HS-5 (cell line): ENCODE measurements around the gene RANBP17.

Experiments used
- DNase-seq: peaks from one replicate; pipeline ENCODE4 v3.0.0-alpha.2; 2012; ENCODE audit warnings: low read depth

RANBP17 gene

DNA sequence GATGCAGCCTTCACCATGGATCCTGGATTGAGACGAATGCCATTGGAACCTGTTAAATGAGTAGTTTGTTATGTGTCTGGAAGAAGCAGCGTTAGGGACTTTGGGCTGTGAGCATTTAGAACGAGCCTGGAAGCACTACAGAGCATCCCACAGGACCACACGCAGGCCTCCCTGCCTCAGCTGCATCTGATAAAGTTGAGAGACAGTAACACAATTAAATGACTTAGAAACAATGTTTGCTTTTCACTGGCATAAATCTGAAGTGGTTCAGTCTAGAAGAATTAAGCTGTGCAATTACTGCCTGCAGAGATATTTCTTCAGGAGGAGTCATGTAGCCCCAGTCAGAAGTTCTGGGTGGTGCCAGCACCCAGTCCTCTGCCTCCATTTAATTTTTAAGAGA, 437.4 kb downstream of the RANBP17 start:
- DNase-seq, result no peak

DNA sequence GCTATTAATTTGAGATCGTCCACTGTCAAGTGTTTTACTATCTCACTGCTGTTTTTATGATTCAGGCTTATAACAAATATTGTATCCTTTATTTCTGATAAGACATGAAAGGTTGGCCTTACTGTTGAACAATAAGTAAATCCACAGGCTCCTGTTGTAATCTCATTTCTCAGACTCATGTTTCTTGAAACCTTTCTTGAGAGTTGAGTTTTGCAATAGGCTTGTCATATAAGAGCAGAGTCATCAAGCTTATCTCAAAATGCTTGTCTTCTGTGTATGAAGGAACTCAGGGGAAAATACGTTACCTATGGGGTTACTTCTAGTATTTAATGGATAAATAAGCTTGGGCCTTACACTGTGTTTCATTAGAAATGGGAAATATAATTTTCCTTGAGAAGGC, 438.0 kb downstream of the RANBP17 start:
- DNase-seq, result no peak

DNA sequence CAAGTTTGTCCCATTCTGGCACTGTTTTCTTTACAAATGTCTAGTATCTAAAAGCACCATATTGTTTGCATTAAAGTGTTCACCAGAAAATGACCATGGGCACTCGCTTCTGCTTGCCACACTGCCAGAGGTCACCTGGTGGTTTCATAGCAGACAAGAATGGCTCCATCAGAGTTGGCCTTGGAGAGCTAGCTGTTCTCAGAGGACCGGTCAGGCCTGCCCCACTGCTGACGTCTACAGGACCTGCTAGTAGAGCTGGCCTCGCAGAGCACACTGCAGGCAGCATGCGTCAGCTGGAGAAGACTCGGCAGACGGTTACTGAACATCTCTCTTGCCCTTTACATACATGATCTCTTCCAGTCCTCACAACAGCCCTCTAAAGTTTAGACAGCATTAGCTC, 438.5 kb downstream of the RANBP17 start:
- no peak for DNase-seq

DNA sequence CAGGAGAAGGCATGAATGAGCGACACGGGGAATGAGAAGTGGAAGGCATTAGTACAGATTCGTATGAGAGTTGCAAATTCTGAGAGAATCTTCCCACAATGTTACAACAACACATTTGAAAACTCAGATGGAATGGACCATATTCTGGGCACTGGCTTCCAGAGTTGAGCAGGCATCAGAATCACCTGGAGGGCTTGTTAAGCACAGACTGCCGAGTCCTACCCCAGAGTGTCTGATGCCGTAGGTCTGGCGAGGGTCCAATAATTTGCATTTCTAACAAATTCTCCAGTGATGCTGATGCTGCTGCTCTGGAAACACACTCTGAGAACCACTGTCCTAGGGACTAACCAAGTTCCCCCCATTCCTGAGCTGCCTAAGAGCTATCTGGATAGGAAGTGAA, 444.3 kb downstream of the RANBP17 start:
- no peak for DNase-seq

DNA sequence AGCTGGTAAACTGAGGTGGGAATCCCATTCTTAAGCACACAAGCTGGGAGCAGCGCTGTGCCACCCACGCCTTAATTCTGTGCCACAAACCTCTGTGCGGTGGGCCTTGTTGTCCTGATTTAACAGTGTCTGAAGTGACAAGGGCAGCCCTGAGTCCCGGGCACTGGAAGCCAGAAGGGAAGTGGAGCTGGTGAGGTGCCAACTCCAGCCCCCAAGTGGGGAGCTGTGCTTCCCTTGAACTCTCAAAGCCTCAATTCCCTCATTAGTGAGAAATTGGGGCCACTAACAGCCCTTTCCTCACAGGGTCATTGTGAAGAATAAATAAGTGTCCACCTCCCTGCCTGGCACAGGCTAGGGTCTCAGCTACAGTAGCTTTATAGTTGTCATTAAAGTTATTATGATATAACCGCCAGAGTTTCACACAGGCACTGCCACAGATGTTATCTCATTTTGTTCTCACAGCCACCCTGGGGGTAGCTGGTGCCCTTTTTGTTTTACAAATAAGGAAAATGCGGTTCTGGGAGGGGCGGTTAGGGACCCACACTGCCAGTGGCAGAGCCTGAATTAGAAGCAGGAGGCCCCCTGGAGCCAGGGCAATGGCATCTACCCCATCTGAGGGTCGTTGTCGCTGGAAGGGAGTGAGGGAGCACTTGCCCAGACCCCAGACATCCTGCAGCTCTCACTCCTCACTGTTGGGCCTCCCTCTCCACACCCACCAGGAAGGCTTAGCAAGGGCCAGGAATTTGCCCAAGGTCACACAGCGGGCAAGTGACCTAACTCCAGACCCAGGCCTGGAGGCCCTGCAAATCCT, 445.2 kb downstream of the RANBP17 start:
- DNase-seq, result no peak

DNA sequence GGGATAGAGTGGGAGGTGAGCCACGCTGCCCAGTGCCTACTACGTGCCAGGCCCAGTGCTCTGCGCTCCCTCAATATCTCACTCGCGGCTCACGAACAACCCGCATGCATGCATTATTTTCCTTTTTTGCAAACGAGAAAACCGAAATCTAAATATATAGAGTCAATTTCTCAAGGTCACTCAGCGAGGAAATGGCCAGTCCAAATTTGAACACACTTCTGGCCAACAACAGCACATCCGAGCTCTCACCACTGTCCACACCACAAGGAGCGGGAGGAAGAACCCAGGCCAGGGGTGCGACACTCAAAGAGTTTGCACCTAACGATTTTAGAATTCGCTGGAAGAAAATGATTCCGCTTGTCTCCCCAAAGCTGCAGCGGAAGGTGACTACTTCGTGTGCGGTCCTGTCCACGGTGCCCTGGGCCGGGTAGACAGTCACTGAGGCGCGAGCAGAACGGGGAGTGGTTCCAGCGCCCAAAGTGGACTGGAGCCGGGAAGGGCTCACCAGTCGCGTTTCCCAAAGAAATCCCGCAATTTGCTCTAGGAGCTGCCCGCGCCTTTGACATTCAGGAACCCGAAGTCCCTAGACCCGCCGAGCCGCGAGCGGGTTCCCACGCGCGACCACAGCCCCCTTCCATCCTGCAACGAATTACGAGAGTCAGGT, 446.1 kb downstream of the RANBP17 start:
- DNase-seq, result no peak

DNA sequence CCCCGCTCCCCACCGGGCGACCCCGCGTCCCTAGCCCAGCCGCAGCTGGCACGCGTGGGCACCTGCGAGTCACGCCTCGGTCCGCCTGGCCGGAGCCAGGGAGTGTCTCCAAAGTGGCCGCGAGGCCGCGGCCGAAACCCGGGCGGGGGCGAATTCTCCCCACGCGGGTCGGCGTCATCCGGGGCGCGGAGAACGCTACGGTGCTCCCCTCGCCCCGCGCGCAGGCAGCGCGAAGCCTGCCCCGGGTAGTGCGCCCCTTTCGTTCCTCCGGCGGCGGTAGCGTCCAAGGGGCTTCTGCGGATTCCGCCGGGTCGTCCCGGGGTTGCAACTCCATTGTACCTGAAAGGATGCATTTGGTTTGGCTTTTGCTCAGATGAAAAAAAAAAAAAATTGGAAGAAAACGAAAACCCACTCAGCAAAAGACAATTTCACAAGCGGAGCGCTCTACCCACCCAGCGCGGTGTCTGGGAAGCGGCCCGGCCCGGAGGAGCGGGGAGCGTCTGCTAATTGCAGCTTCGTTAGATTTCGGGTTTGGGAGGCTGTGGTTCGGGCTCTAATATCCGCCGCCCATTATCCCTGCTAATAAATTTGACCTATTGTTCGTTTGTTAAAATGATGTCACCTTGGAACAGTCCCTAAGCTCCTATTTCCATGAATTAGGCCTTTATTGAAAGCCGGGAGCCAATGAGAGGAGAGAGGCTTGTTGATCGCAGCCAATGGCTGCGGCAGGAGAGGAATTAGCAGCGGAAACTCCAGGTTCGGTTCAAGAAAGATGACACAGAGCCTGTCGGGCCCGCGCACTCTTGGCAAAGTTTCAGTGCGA, 446.8 kb downstream of the RANBP17 start, which contains the start of gene TLX3:
TSS of gene TLX3 (plus strand) at position 796 of the 823 bp plus-strand sequence. CDS start 118 bp downstream, outside the sequence.
- no peak for DNase-seq

DNA sequence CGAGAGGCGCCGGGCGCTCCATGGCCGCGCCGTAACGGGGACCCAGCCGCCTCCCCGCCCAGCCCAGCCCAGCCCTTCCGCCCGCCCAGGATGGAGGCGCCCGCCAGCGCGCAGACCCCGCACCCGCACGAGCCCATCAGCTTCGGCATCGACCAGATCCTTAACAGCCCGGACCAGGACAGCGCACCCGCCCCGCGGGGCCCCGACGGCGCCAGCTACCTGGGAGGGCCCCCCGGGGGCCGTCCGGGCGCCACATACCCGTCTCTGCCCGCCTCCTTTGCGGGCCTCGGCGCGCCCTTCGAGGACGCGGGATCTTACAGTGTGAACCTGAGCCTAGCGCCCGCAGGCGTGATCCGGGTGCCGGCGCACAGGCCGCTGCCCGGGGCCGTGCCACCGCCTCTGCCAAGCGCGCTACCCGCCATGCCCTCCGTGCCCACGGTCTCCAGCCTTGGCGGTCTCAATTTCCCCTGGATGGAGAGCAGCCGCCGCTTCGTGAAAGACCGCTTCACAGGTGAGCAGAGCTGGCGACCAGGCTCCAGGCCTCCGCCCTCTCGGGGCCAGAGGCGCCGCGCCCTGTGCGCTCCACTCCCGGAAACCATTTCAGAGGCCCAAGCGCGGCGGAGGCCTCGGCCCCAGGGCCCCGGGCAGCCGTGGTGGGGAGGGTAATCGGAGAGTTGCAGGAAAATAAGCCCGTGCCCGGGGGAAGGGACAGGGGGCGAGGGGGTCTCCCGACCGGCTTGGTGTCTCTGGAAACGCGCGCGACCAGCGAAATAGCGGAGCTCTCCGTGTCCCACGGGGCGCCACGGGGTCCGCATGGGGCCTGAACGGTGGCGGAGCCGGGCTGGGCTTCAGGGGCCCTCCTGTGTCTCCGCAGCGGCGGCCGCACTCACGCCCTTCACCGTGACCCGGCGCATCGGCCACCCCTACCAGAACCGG, 447.7 kb downstream of the RANBP17 start:
- DNase-seq, result no peak

DNA sequence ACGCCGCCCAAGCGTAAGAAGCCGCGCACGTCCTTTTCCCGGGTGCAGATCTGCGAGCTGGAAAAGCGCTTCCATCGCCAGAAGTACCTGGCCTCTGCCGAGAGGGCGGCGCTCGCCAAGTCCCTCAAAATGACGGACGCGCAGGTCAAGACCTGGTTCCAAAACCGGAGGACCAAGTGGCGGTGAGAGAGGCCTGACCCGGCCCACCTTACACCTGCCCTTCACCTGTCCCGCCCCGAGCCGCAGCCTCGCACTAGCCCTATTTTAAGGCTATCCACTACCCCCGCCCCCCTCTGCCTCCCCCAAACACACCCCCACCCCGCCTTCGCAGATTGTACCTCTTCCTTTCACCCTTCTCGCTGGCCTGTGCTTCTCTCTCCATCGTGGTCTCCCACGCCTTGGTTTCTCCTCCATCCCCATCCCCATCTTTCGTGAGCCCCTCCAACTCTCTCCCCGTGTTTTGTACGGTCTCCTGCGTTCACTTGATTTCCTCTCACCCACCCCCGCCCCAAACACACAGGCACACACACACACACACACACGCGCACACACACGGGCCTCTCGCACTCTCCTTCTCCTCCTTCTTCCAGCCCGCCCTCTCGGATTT, 448.5 kb downstream of the RANBP17 start:
- DNase-seq, result no peak

DNA sequence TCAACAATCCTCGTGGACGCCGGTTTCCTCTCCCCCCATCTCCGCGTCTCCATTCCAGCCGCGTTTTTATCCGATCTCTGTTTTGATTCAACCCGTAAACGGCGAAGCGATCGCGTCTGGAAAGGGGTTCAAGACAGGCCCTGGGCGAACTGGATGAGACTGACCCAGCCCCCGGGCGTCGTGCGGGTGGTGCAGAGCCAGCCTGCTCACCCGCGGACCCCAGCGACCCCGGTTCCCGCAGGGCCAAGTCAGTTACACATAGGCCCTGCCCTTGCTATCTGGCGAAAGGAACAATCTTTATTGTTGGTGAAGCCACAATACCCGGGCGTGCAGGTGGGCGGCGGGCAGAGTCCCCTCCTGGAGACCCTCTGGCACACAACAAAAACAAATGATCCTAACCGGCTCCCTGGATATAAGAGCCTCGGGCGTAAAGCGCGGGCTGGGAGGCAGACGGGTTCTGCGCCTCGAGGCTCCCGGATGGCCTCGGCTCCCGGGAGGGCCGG, 449.1 kb downstream of the RANBP17 start:
- no peak for DNase-seq

DNA sequence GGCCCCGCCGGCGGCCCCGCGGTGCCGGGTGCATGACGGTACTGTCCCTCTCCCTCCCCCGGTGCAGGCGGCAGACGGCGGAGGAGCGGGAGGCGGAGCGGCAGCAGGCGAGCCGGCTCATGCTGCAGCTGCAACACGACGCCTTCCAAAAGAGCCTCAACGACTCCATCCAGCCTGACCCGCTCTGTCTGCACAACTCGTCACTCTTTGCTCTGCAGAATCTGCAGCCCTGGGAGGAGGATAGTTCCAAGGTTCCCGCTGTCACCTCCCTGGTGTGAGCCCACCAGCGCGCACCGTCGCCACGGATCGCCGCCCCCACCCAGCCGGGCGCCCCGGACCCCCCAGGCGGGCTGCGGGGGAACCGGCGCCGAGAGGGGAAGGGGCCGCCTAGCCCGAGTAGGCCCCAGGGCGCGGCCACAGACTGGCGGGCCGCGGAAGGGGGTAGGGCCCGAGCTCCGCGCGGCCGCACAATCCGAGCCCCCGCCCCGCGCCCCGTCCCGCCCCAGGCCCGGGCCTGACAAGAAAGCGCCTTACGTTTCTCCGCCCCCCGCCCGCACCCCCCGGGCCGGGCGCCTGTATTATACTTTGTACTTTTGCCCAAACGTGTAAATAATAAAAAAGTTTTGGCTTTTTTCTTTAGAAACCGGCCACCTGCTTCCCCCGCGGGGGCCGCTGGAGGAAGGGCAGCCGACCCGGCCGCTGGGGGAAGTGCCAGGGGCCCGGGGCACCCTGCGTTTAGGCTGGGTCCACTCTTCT, 449.7 kb downstream of the RANBP17 start:
- no peak for DNase-seq

DNA sequence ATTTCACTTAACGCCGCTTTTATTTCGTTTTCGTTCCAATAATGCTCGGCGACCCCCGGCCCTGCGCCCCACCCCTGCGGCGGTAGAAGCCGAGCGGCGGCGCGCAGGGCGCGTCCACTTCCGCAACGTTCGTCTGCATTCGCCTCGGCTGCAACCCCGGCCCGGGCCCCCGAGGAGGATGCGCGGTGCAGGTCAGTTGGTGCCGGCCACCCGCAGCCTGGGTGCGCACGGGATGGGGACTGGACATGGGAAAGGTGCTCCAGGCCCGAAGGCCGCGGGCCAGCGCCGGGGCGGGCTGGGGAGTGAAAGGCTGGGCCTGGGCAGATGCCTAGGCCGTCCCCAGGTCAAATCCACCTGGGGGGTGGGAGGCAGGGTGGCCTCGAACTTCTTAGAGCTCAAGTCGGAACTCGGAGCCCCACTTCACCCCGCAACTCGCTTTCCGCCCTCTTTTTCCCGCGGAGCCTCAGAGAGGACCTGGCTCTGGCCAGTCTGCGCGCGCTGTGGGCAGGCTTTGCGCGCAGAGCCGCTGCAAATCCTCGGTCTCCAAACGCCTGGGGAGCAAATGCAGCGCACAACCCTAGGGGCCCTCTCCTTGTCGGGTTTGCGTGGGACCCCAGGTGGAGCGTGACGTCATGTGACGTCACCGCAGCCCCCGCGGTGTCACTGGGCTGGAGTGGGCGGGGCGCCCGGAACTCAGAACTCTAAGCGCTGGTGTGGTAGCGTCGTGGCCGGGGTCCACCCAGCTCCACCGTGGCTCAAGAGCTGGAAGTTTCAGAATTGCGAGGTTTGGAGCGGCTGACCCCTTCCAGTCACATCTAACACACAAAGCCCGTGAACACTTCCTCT, 450.5 kb downstream of the RANBP17 start:
- no peak for DNase-seq

DNA sequence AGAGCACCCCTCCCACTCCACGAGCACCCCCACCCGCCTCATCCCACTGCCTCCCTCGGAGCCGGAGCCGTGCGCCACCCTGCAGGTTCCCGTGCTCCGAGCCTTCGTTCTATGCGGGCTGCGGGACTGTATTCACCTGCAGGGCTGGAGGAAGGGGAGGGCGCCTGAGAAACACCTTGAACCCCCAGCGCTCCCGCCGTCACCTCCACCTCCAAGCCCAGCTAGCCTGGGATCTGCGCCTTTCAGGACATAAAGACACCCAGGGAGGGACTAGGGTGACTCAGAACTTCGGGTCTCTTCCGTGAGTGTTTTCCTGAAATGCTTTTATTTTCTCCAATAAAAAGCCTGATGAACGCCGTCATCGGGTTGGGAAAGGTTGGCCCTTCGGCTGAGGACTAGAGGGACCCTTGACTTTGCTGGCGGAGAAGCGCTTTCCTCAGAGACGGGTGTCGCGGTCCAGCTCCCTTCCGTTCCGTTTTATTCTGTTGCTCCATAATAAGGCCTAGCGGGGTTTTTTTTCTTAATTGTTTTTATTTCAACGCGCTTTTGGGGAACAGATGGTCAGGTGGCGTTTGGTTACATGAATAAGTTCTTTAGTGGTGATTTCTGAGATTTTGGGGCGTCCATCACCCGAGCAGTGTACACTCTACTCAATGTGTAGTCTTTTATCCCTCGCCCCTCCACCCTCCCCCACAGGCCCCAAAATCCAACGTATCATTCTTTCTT, 451.8 kb downstream of the RANBP17 start:
- no peak for DNase-seq

DNA sequence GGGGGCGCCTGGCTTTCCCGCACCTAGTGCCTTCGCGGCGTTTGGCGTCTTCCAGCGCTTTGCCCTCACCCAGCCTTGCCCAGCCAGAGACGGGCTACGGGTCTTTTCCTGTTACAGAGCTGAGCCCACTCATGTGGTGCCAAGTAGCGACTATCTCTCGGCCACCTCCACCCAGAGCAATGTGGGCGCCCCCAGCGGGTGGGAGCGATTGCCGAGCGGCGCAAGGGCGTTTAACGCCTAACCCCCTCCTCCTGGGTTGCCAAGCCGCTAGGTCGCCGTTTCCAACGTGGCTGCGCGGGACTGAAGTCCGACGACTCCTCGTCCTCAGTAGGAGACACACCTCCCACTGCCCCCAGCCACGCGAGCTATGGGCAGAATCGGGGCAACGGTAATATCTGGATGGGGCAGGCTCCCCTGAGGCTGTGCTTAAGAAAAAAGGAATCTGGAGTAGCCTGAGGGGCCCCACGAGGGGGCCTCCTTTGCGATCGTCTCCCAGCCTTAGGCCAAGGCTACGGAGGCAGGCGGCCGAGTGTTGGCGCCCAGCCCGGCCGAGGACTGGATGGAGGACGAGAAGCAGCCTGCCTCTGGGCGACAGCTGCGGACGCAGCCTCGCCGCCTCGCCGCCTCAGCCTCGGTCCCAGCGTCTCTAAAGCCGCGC, 453.0 kb downstream of the RANBP17 start:
- DNase-seq, result no peak

DNA sequence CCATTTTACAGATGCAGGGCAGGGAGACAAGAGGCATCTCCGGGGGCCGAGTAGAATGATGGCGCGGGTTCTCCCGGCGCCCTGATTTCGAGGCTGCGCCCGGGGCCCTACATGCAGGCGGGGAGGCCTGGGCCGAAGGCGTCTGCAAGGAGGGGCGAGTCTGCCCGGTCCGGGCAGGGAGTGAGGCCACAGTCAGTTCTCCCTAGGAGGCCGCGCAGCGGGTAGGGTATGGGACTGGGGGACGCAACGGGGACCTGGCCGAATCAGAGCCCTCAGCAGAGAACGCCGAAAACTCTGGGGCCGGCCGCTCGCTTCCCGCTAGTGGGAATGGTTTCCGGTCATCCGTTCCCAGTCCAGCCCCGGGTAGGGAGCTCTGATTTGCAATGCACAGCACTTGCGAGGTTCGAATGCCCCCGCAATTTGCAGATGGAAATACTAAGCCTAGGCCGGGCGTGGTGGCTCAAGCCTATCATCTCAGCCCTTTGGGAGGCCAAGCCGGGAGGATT, 453.6 kb downstream of the RANBP17 start:
- no peak for DNase-seq

DNA sequence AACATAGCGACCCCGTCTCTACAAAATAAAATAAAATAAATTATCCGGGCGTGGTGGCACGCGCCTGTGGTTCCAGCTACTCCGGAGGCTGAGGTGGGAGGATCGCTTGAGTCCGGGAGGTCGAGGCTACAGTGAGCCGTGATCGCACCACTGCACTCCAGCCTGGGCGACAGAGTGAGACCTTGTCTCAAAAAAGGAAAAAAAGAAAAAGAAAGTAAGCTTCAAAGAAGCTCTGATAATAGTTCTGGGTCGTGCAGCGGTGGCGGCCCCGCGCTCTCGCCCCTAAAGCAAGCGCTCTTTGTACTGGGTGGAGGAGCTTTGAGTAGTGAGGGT, 454.1 kb downstream of the RANBP17 start:
- no peak for DNase-seq

DNA sequence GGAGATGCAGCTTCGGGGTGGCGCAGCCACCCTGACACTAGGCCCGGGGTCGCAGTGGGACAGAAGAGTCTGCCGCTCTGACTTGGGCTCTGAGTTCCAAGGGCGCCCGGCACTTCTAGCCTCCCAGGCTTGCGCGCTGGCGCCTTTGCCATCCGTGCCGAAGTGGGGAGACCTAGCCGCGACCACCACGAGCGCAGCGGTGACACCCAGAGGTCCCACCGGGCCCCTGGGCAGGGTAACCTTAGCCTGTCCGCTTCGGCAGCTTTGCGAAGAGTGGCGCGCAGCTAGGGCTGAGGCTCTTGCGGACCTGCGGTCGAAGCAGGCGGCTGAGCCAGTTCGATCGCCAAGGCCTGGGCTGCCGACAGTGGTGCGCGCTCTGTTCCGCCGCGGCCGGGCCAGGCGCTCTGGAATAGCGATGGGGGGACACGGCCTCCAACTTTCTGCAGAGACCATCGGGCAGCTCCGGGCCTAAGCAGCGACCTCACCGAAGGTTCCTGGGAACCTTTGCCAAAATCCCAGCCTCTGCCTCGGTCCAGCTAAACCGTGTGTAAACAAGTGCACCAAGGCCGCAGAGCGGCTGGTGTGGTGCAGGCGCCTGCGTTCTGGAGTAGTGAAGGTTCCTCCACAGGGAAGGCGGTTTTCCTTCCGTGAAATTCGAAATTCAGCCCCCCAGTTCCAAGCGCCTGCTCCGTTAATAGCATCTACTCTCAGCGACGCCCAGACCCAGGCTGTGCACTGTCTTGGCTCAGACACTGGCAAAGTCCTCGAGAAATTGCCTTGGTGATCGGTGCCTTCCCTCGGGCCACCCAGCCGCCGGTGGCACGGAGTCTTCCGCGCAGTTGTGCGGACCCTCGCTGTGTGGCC, 454.7 kb downstream of the RANBP17 start:
- no peak for DNase-seq
